Esophagus muscularis mucosa (tissue), 4 donors: ENCODE results near the gene CKAP2L. TPM values are rescaled to one million over a fixed set of nuclear protein-coding genes. Genes with fewer than 3 reads are reported as not detected.

ENCODE experiments used
- DNase-seq: peaks from one replicate; pipeline ENCODE4 v3.0.0-alpha.2; 2017; ENCODE audit errors: extremely low spot score
- H3K27ac ChIP-seq, 4 donors: fragments of 200-600 bp; sonication (generic); replicated peaks in 1 of 4; 1 replicate in 3 of 4; 2 replicates in 1 of 4; pipeline ENCODE4 v1.5.1; 2016 to 2019; ENCODE audit warnings: mild to moderate bottlenecking in 1 of 4
- H3K27me3 ChIP-seq, 4 donors: fragments of 200-600 bp; sonication (generic); one replicate each; pipeline versions ENCODE4 v1.5.1 to v1.6.0; 2016 to 2019
- H3K36me3 ChIP-seq, 4 donors: fragments of 200-600 bp; sonication (generic); one replicate each; pipeline ENCODE4 v1.5.1; 2016 to 2019
- H3K4me1 ChIP-seq, 4 donors: fragments of 200-600 bp; sonication (generic); one replicate each; pipeline ENCODE4 v1.5.1; 2016 to 2019
- H3K4me3 ChIP-seq, 4 donors: fragments of 200-600 bp; sonication (generic); 1 replicate in 2 of 4; 2 replicates in 2 of 4; pipeline ENCODE4 v1.5.1; 2016 to 2019; ENCODE audit warnings: mild to moderate bottlenecking in 4 of 4, moderate library complexity in 1 of 4
- H3K9me3 ChIP-seq, 4 donors: fragments of 200-600 bp; sonication (generic); 1 replicate in 3 of 4; 2 replicates in 1 of 4; pipeline ENCODE4 v1.5.1; 2016 to 2019
- CTCF ChIP-seq, 3 experiments: fragments of 200-600 bp in 2 of 3; fragments of 450-650 bp in 1 of 3; sonication (generic) in 2 of 3; IDR thresholded peaks; one replicate each; pipeline ENCODE4 v1.5.1; 2017 to 2019; ENCODE audit warnings: antibody characterized with exemption in 3 of 3, mild to moderate bottlenecking in 2 of 3, moderate library complexity in 1 of 3
- EP300 ChIP-seq: sonication (generic); formaldehyde crosslinking; IDR thresholded peaks from one replicate; pipeline ENCODE4 v1.6.1; 2017; ENCODE audit warnings: antibody characterized with exemption
- POLR2A ChIP-seq: fragments of 450-650 bp; IDR thresholded peaks from one replicate; pipeline ENCODE4 v1.6.1; 2017; ENCODE audit warnings: antibody characterized with exemption, moderate library complexity, mild to moderate bottlenecking, low read depth
- POLR2AphosphoS5 ChIP-seq, 2 donors: sonication (generic); formaldehyde crosslinking; IDR thresholded peaks; one replicate each; pipeline ENCODE4 v1.6.1; 2017; ENCODE audit warnings: antibody characterized with exemption in 2 of 2
- WGBS: methylation state at CpG from one replicate; pipeline ENCODE4 v1.1.5; 2018; 5-methylcytosine and 5-hydroxymethylcytosine counted together
- intact Hi-C: fragments of 100-400 bp; cut with DNase I; formaldehyde crosslinking; loops from one replicate; pipeline ENCODE4 v1.15.1; 2023
- total RNA-seq, 4 donors: library from RNA; depleted of rRNA; stranded (reverse); fragments of >200 nt; gene quantifications; one replicate each; pipeline versions ENCODE4 v1.1.0 to v1.2.1, GENCODE V29; 2016

The CKAP2L gene
- total RNA-seq, 4 donors from 2014 or later = 0.23 to 1.5 (median 0.91) TPM; not detected in 1

- H3K4me3 ChIP-seq = no peak overlapping the region
- H3K9me3 ChIP-seq = no peaks in the 10 kb centered on the region
- no peaks in the 10 kb centered on the region for H3K4me1 ChIP-seq
- DNase-seq = no peak
- no peaks in the 10 kb centered on the region for H3K36me3 ChIP-seq
- intact Hi-C loops = no loop called here
- H3K27ac ChIP-seq = no peak overlapping the region
- H3K27me3 ChIP-seq = no peaks in the 10 kb centered on the region
- TF ChIP-seq CTCF (IDR thresholded peaks at IDR 0.05) (no peak), POLR2AphosphoS5 (IDR thresholded peaks at IDR 0.05) (no peak), POLR2A (no peak), EP300 (no peak)
- WGBS = 79% methylated on average over 3 of the region's 3 CpGs
Observed at GRCh38 chr2:112782234-112782799, 17.9 kb upstream of the CKAP2L start.

GRCh38 chr2:112779598-112779997, 15.2 kb upstream of the CKAP2L start:
- no peaks in the 10 kb centered on the region for H3K36me3 ChIP-seq
- TF ChIP-seq POLR2AphosphoS5 (IDR thresholded peaks at IDR 0.05) (no peak), POLR2A (no peak), CTCF (IDR thresholded peaks at IDR 0.05) (no peak), EP300 (no peak)
- no peak overlapping the region for H3K27ac ChIP-seq
- intact Hi-C loops = no loop called here
- no peaks in the 10 kb centered on the region for H3K4me1 ChIP-seq
- H3K9me3 ChIP-seq = no peaks in the 10 kb centered on the region
- 88% methylated on average over 1 of the region's 1 CpG for whole genome bisulfite sequencing
- DNase-seq = no peak
- no peaks in the 10 kb centered on the region for H3K27me3 ChIP-seq
- no peak overlapping the region for H3K4me3 ChIP-seq

DNA sequence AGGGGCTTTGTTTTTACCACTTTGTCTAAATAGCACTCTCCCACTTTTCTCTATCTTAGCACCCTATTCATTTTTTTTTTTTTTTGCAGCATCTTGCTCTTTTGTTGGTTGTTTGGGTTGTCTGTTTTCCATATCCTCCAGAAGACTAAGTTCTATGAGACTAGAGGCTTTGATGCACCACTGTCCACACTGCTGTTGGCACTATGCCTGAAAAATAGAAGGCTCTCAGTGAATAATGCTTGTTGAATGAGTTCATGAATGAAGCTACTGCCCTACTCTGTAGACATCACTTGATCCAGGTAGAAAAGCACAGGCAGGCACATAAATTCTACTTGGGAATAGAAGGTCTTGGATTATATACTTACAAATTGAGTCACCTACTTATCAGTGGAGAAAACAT, 12.6 kb upstream of the CKAP2L start:
- no peak for DNase-seq
- Histone ChIP-seq H3K27me3 (no peaks in the 10 kb centered on the region), H3K36me3 (no peaks in the 10 kb centered on the region), H3K27ac (no peak overlapping the region), H3K4me1 (no peaks in the 10 kb centered on the region), H3K4me3 (no peak overlapping the region), H3K9me3 (no peaks in the 10 kb centered on the region)
- TF ChIP-seq EP300 (no peak), CTCF (IDR thresholded peaks at IDR 0.05) (no peak), POLR2A (no peak), POLR2AphosphoS5 (IDR thresholded peaks at IDR 0.05) (no peak)
- intact Hi-C loops = no loop called here

DNA sequence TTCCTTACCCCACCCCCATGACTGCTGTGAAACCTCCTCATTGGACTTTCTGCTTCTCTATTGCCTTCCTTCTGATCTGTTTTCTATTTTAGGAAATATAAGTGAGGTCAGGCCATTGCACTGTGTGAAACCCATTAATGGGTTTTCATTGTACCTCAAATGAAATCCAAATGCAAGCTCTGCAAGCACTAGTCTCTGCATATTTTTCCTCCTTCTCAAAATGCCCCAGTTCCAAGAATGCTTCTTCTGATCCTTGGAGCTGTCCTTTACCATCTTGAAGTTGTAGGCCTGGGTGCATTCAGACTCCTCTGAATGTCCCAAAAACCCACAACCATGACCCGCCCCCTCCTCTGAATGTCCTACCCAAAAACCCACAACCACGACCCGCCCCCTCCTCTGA, 11.7 kb upstream of the CKAP2L start:
- 74% methylated on average over 3 of the region's 3 CpGs for WGBS
- no peak for TF ChIP-seq CTCF (IDR thresholded peaks at IDR 0.05)
- no peak for TF ChIP-seq EP300
- TF ChIP-seq POLR2A = no peak
- TF ChIP-seq POLR2AphosphoS5 (IDR thresholded peaks at IDR 0.05) = no peak
- intact Hi-C loops = no loop called here
- no peaks in the 10 kb centered on the region for H3K27me3 ChIP-seq
- no peaks in the 10 kb centered on the region for H3K4me1 ChIP-seq
- no peak overlapping the region for H3K4me3 ChIP-seq
- no peaks in the 10 kb centered on the region for H3K36me3 ChIP-seq
- no peak for DNase-seq
- H3K27ac ChIP-seq = no peak overlapping the region
- no peaks in the 10 kb centered on the region for H3K9me3 ChIP-seq

DNA sequence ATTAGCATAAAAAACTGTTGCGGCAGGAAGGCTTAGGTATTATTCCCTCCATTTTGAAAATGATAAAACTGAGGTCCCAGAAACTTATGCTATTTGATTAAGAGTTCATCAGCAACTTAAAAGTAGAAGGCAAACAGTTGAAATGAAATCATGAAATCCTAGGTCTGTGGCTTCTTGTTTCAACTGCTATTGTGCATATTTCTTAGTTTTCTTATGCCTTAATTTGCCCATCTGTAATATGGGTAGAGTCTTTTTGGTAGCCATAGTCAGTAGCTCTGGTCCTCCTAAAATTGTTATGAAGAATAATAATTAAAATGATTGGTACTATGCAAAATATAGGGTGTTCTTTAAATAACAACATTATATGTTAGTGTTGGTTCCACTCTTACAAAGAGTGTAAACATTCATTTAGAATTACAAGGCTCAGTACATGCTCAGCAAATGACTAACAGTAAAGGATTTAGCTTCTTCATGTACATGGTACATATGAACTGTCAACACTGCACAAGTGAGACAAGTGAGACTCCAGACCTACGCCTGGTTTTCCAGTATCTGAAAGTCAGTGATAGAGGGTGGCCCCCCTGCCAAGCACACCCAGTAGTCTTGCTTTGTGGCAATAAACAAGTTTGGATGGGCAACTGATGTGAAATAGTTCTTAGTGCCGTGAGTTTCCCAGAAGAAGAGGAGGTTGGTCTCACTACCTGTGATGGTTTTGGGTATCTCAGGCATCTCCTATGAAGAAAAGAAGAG, 10.3 kb upstream of the CKAP2L start:
- Histone ChIP-seq H3K4me3 (no peak overlapping the region), H3K4me1 (no peaks in the 10 kb centered on the region), H3K27ac (no peak overlapping the region), H3K36me3 (no peaks in the 10 kb centered on the region), H3K9me3 (no peaks in the 10 kb centered on the region), H3K27me3 (no peaks in the 10 kb centered on the region)
- no peak for TF ChIP-seq CTCF (IDR thresholded peaks at IDR 0.05)
- TF ChIP-seq POLR2AphosphoS5 (IDR thresholded peaks at IDR 0.05) = no peak
- TF ChIP-seq EP300 = no peak
- no peak for TF ChIP-seq POLR2A
- intact Hi-C loops = no loop called here
- 97% methylated on average over 3 of the region's 3 CpGs for WGBS
- no peak for DNase-seq
